ENCODE results near the gene PRKCZ.

Gene PRKCZ

DNA sequence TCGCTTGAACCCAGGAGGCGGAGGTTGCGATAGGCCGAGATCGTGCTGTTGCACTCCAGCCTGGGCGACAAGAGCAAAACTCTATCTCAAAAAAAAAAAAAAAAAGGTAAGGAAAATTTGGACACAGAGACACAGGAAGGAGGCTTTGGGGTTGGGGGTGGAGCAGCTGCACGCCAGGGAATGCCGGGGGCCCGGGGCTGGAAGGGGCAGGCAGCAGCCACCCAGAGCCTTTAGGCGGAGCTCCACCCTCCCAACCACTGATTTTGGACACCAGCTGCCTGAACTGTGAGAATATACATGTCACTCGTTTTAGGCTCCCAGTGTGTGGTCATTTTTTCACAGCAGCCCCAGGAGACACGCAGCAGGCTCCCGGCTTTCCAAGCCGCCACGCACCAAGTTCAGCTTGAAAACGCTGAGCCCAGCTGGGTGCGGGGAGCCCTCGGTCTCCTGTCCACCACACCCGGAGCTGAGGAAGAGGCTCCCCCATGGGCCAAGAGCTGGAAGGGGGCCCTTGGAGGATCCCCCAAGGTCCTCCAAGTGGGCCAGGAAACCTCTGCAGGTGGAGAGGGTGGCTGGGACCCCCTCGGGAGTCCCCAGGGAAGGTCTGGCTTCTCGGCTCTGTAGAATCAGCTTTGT is 150.2 kb downstream of the PRKCZ start:
- Mint-ChIP-seq H3K4me1 (peaks cover 18% of the 10 kb centered on the region), H3K4me3 (no peak overlapping the region), H3K27ac (no peak overlapping the region), H3K36me3 (ENCODE audit: low read depth) (no peaks in the 10 kb centered on the region), H3K9me3 (no peaks in the 10 kb centered on the region), H3K27me3 (ENCODE audit: low read depth) (no peaks in the 10 kb centered on the region)
- no peak for TF ChIP-seq CTCF (IDR thresholded peaks at IDR 0.05; ENCODE audit: unreplicated experiment in 3 of 3)

- Mint-ChIP-seq H3K4me3 (no peak overlapping the region), H3K36me3 (ENCODE audit: low read depth) (no peaks in the 10 kb centered on the region), H3K27me3 (ENCODE audit: low read depth) (no peaks in the 10 kb centered on the region), H3K27ac (no peak overlapping the region), H3K9me3 (no peaks in the 10 kb centered on the region), H3K4me1 (peaks cover 20% of the 10 kb centered on the region)
- no peak for TF ChIP-seq CTCF (IDR thresholded peaks at IDR 0.05; ENCODE audit: unreplicated experiment in 3 of 3)
Observed at GRCh38 chr1:2201062-2201461, 150.9 kb downstream of the PRKCZ start.

GRCh38 chr1:2202008-2202575 is 151.9 kb downstream of the PRKCZ start:
- H3K36me3 Mint-ChIP-seq (ENCODE audit: low read depth), result no peaks in the 10 kb centered on the region
- H3K4me3 Mint-ChIP-seq, result no peak overlapping the region
- H3K27me3 Mint-ChIP-seq (ENCODE audit: low read depth), result no peaks in the 10 kb centered on the region
- no peak for TF ChIP-seq CTCF (IDR thresholded peaks at IDR 0.05; ENCODE audit: unreplicated experiment in 3 of 3)
- H3K4me1 Mint-ChIP-seq, result peaks cover 26% of the 10 kb centered on the region
- H3K9me3 Mint-ChIP-seq, result no peaks in the 10 kb centered on the region
- H3K27ac Mint-ChIP-seq, result no peak overlapping the region

GRCh38 chr1:2202843-2203601 is 152.8 kb downstream of the PRKCZ start:
- Mint-ChIP-seq H3K9me3 (no peaks in the 10 kb centered on the region), H3K27me3 (ENCODE audit: low read depth) (no peaks in the 10 kb centered on the region), H3K36me3 (ENCODE audit: low read depth) (no peaks in the 10 kb centered on the region), H3K4me3 (no peak overlapping the region), H3K4me1 (peaks cover 32% of the 10 kb centered on the region), H3K27ac (no peak overlapping the region)
- TF ChIP-seq CTCF (IDR thresholded peaks at IDR 0.05; ENCODE audit: unreplicated experiment in 3 of 3), result no peak

- Mint-ChIP-seq H3K27ac (peak overlapping the region in 2 of 3 experiments; percentile 75 to 76), H3K4me1 (peaks cover 36% of the 10 kb centered on the region), H3K36me3 (ENCODE audit: low read depth) (no peaks in the 10 kb centered on the region), H3K27me3 (ENCODE audit: low read depth) (no peaks in the 10 kb centered on the region), H3K9me3 (no peaks in the 10 kb centered on the region), H3K4me3 (peak overlapping the region; percentile 59 to 78 (median 60))
- TF ChIP-seq CTCF (IDR thresholded peaks at IDR 0.05; ENCODE audit: unreplicated experiment in 3 of 3), result no peak
Observed at GRCh38 chr1:2203671-2204414, 153.6 kb downstream of the PRKCZ start.
